GM19455 (cell line): ENCODE data around the gene MCAM.

Source experiments
- ATAC-seq: cut with Tn5 transposase; IDR thresholded peaks from one replicate; pipeline ENCODE4 v1.9.1; 2021; ENCODE audit not compliant: unreplicated experiment

The MCAM gene

GRCh38 chr11:119309953-119310681 lies 6.8 kb downstream of the MCAM start:
- no peak for ATAC-seq

GRCh38 chr11:119309411-119309810 lies 7.5 kb downstream of the MCAM start:
- no peak for ATAC-seq

- ATAC-seq = no peak
Measured at GRCh38 chr11:119307974-119308373, 9.0 kb downstream of the MCAM start.

GRCh38 chr11:119307219-119307618 lies 9.7 kb downstream of the MCAM start:
- no peak for ATAC-seq

- no peak for ATAC-seq
Measured at GRCh38 chr11:119306373-119306890, 10.5 kb downstream of the MCAM start.

- ATAC-seq = no peak
Measured at GRCh38 chr11:119305556-119306372, 11.2 kb downstream of the MCAM start.

- ATAC-seq = no peak
Measured at GRCh38 chr11:119303227-119303718, 13.7 kb downstream of the MCAM start.

GRCh38 chr11:119300198-119300964 lies 16.5 kb downstream of the MCAM start:
- ATAC-seq = no peak

GRCh38 chr11:119299416-119299815 lies 17.5 kb downstream of the MCAM start:
- ATAC-seq = no peak

GRCh38 chr11:119298726-119299125 lies 18.2 kb downstream of the MCAM start:
- ATAC-seq = no peak

GRCh38 chr11:119297938-119298337 lies 19.0 kb downstream of the MCAM start:
- no peak for ATAC-seq

- ATAC-seq = no peak
Measured at GRCh38 chr11:119295178-119295577, 21.8 kb downstream of the MCAM start.

GRCh38 chr11:119293461-119293860 lies 23.5 kb downstream of the MCAM start:
- ATAC-seq = no peak

- no peak for ATAC-seq
Measured at GRCh38 chr11:119290894-119291497, 25.9 kb downstream of the MCAM start.

- no peak for ATAC-seq
Measured at GRCh38 chr11:119288219-119288618, 28.7 kb downstream of the MCAM start.

GRCh38 chr11:119285431-119285830 lies 31.5 kb downstream of the MCAM start:
- no peak for ATAC-seq

- ATAC-seq = no peak
Measured at GRCh38 chr11:119284344-119285157, 32.4 kb downstream of the MCAM start.

- ATAC-seq = no peak
Measured at GRCh38 chr11:119282495-119282894, 34.4 kb downstream of the MCAM start.

GRCh38 chr11:119277660-119278059 lies 39.3 kb downstream of the MCAM start:
- ATAC-seq = no peak

- ATAC-seq = no peak
Measured at GRCh38 chr11:119273721-119274120, 43.2 kb downstream of the MCAM start.
